ENCODE results near the gene YJU2. TPM values are rescaled to one million over a fixed set of nuclear protein-coding genes. Genes with fewer than 3 reads are reported as not detected.

YJU2 gene
- total and polyA plus RNA-seq, 2 of the 8 experiments (the other 6 are each of a cell fraction or from before 2014, with no cell fraction given): 26.8 to 27.7 TPM

- Histone ChIP-seq H2BK20ac (ENCODE audit: low read length) (no peak overlapping the region), H4K20me1 (replicated peaks in 1 of 2; ENCODE audit: control insufficient read depth in 1 of 2, insufficient read depth in 2 of 2, low read length in 2 of 2) (no peaks in the 10 kb centered on the region), H3K9ac (replicated peaks in 1 of 4; ENCODE audit: extremely low read depth in 1 of 4, low read depth in 3 of 4, low read length in 3 of 4) (no peak overlapping the region), H3K4me1 (replicated peaks in 1 of 4; ENCODE audit: control insufficient read depth in 3 of 4, insufficient read depth in 4 of 4, low read length in 3 of 4) (peaks cover 0 to 2% (median 0%) of the 10 kb centered on the region in 4 experiments; a peak in 3 of 7 replicates), H2BK12ac (ENCODE audit: low read depth, low read length) (no peak overlapping the region), H2BK5ac (ENCODE audit: low read depth, low read length) (no peak overlapping the region), H3K4me2 (ENCODE audit: insufficient read depth in 1 of 2, low read depth in 2 of 2, low read length in 2 of 2) (peak overlapping the region in 1 of 2 experiments; percentile 79; a peak in 1 of 4 replicates), H3K27me3 (replicated peaks in 1 of 4; ENCODE audit: control insufficient read depth in 3 of 4, extremely low read depth in 1 of 4, insufficient read depth in 3 of 4, low read length in 3 of 4) (peaks cover 0 to 7% (median 3%) of the 10 kb centered on the region in 4 experiments; a peak in 2 of 7 replicates), H3K18ac (ENCODE audit: extremely low read depth, low read length) (no peak overlapping the region), H3K27ac (ENCODE audit: low read depth, low read length) (no peak overlapping the region), H3K4me3 (ENCODE audit: extremely low read depth in 1 of 4, insufficient read depth in 2 of 4, low read depth in 3 of 4, low read length in 4 of 4) (no peak overlapping the region), H4K5ac (ENCODE audit: insufficient read length, low read depth, low read length) (no peak overlapping the region), H3K79me2 (ENCODE audit: control insufficient read depth in 1 of 2, insufficient read depth in 2 of 2, low read length in 2 of 2) (no peaks in the 10 kb centered on the region), H2BK120ac (replicated peaks; ENCODE audit: low read depth, low read length) (no peak overlapping the region), H3K23ac (ENCODE audit: insufficient read length) (no peak overlapping the region), H2AFZ (ENCODE audit: low read length) (no peak overlapping the region), H2AK5ac (ENCODE audit: low read depth, low read length) (no peak overlapping the region), H4K8ac (ENCODE audit: extremely low read depth, insufficient read depth, low read length) (no peak overlapping the region), H3K79me1 (ENCODE audit: low read depth, low read length) (no peaks in the 10 kb centered on the region), H3K23me2 (ENCODE audit: low read depth, low read length) (peaks cover 4% of the 10 kb centered on the region), H3K9me3 (ENCODE audit: insufficient read depth in 2 of 2, low read depth in 1 of 2, low read length in 1 of 2) (no peaks in the 10 kb centered on the region), H2BK15ac (ENCODE audit: low read length) (no peak overlapping the region), H3K14ac (ENCODE audit: insufficient read length) (no peak overlapping the region), H4K91ac (replicated peaks; ENCODE audit: insufficient read length, low read length) (no peak overlapping the region), H3K36me3 (ENCODE audit: control insufficient read depth in 2 of 4, insufficient read depth in 4 of 4, low read length in 3 of 4) (no peaks in the 10 kb centered on the region), H3K4ac (replicated peaks; ENCODE audit: insufficient read length, low read depth, low read length) (no peak overlapping the region), H3K56ac (replicated peaks; ENCODE audit: insufficient read length, low read depth, low read length) (no peak overlapping the region)
- CTCF ChIA-PET (ENCODE audit: partially characterized antibody): no interaction called here
- no peak for DNase-seq (ENCODE audit: low read depth in 1 of 2, low spot score in 2 of 2)
- no peak for FAIRE-seq
- no peak for TF ChIP-seq POU5F1 (IDR thresholded peaks at IDR 0.05; ENCODE audit: low read depth, low read length)
- no peak for TF ChIP-seq SUZ12 (IDR thresholded peaks at IDR 0.05; ENCODE audit: low read length)
- TF ChIP-seq GTF2F1 (IDR thresholded peaks at IDR 0.05; ENCODE audit: borderline replicate concordance, low read depth, low read length): no peak
- no peak for TF ChIP-seq CHD1 (IDR thresholded peaks at IDR 0.05; ENCODE audit: low read depth, low read length)
- TF ChIP-seq JUN (IDR thresholded peaks at IDR 0.05; ENCODE audit: low read depth, low read length): no peak
- no peak for TF ChIP-seq MAX (IDR thresholded peaks at IDR 0.05)
- TF ChIP-seq BRCA1 (IDR thresholded peaks at IDR 0.05; ENCODE audit: low read depth, low read length): no peak
- TF ChIP-seq HDAC6 (IDR thresholded peaks at IDR 0.05; ENCODE audit: low read depth, low read length): no peak
- 86% methylated on average over 5 of the region's 5 CpGs; no CpG with 5 or more reads in 1 of the 2 experiments for WGBS, 2 experiments (ENCODE audit: extremely low coverage in 1 of 2, insufficient coverage in 1 of 2, insufficient read length in 1 of 2, insufficient replicate concordance in 2 of 2, low coverage in 1 of 2, low lambda C conversion rate in 2 of 2, missing lambda C conversion rate in 1 of 2)
- POLR2A ChIA-PET (ENCODE audit: partially characterized antibody): no interaction called here
Measured at GRCh38 chr19:4197228-4197624, 49.7 kb upstream of the YJU2 start.
